GM18861 (cell line): ENCODE results near the gene KLHDC8A.
"Not testable (repeated sequence)": the region's sequence is repeated elsewhere in the genome, so short reads cannot be mapped to it uniquely, and the experiment has no call there.

ENCODE experiments used
- ATAC-seq: cut with Tn5 transposase; IDR thresholded peaks from one replicate; pipeline ENCODE4 v1.9.1; 2021; ENCODE audit not compliant: unreplicated experiment

The KLHDC8A gene, protein sequence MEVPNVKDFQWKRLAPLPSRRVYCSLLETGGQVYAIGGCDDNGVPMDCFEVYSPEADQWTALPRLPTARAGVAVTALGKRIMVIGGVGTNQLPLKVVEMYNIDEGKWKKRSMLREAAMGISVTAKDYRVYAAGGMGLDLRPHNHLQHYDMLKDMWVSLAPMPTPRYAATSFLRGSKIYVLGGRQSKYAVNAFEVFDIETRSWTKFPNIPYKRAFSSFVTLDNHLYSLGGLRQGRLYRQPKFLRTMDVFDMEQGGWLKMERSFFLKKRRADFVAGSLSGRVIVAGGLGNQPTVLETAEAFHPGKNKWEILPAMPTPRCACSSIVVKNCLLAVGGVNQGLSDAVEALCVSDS

DNA sequence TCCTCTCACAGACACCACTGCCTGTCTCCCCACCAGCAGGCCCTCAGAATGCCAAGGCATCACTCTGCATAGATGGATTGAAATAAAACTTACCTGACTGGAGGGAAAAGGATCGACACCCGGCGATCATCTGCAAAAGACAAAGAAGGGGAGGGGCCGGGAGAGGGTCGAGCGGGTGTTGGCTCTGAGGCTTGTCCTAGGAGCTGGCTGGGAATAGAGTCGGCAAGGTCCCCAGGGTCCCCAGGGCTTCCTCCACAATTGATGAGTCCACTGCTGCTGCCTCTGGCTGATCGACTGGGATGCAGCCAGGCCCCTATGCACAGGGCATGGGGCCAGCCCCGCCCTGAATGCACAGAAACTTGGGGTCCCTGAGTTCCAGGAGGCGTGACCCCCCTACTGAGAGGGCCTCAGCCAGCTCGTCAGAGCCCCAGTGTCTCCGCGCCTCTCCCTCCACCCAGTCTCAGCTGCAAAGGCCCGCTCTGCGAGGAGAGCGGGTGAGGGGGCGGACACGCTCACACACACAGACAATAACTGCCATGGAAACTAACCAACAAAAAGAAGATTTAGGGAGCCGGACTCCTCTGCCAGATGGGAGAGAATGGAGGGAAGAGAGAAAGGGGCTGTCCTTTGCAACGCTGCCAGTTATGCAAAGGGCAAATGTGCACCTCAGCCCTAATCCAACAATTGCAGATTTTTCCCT, at the start of gene KLHDC8A:
KLHDC8A (minus strand) TSS at position 483 of the 700 bp plus-strand sequence. CDS start 13,318 bp downstream, outside the sequence.
- ATAC-seq = no peak

DNA sequence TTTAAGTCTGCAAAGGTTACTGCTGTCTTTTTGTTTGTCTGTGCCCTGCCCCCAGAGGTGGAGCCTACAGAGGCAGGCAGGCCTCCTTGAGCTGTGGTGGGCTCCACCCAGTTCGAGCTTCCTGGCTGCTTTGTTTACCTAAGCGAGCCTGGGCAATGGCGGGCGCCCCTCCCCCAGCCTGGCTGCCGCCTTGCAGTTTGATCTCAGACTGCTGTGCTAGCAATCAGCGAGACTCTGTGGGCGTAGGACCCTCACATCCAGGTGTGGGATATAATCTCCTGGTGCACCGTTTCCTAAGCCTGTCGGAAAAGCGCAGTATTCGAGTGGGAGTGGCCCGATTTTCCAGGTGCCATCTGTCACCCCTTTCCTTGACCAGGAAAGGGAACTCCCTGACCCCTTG, 49.5 kb upstream of the KLHDC8A start:
- not testable (repeated sequence) for ATAC-seq

DNA sequence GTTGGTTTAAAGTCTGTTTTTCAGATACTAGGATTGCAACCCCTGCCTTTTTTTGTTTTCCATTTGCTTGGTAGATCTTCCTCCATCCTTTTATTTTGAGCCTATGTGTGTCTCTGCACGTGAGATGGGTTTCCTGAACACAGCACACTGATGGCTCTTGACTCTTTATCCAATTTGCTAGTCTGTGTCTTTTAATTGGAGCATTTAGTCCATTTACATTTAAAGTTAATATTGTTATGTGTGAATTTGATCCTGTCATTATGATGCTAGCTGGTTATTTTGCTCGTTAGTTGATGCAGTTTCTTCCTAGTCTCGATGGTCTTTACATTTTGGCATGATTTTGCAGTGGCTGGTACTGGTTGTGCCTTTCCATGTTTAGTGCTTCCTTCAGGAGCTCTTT, 47.8 kb upstream of the KLHDC8A start:
- ATAC-seq = not testable (repeated sequence)

DNA sequence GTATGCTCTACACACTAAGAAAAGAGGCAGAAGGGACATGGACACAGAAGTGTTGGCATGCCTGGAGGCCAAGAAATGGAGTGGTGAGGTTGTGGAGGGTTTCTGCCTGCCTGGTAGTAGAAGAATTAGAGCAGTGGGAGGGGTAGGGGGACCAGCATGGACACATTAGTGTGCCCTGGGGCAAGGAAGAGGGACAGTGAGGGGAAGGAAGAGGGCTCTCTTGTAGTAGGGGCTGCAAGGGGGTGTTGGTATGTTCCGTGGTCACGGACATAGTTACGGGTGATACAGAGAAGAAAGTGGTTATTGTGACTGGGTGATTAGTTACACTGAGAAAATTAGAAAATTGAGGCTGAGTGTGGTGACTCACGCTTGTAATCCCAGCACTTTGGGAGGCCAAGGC, 41.9 kb upstream of the KLHDC8A start:
- ATAC-seq = no peak

DNA sequence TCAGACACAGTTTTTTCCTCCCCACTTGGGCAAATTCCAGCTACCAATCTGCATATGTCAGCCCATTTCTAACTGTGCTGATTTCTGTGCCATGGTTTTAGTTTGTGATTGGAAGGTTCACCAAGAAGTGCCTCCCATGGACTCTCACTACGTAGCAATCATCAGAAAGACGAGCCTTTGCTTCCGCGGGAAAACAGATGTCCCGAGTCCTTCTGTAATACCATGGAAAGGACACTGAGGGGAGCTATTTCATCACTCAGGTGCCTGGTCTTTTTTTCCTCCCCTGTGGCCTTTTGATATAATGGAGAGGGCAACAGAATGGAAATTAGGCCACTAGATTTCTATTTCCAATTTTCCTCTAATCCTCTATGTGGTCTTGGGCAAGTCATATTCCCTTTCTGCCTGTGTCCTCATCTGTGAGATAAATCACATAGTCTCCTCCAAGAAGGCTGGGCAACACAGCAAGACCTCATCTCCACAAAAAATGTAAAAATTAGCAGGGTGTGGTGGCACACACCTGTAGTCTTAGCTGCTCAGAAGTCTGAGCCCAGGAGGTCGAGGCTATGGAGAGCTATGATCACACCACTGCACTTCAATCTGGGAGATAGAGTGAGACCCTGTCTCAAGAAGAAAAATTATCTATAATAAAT, 40.4 kb upstream of the KLHDC8A start:
- ATAC-seq = no peak

DNA sequence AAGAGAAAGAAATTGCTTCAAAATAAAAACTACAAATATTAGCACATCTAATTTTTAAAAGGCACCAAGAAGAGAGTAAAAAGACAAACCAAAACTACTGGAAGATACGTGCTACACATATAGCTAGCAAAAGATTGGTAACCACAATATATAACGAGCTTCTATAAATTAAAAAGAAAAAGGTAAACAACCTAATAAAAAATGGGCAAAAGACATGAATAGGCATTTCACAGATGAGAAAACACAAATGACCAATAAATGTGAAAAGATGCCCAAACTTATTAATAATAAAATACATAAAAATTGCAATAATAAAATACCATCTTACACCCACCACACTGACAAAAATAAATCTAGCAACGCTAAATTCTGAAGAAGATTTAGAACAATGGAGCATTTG, 38.9 kb upstream of the KLHDC8A start:
- no peak for ATAC-seq

DNA sequence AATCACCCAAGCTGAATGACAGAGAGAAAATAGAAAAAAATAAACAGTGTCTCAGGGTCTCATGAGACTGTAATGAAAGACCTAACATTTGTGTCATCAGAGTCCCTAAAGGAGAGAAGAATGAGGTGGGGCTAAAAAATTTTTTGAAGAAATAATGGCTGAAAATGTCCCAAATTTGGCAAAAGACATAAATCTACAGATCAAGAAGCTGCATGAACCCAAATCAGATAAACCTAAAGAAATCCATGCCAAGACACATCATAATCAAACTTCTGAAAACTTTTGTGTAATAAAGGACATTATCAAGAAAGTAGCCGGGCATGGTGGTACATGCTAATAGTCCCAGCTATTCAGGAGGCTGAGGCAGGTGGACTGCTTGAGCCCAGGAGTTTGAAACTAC, 35.9 kb upstream of the KLHDC8A start:
- no peak for ATAC-seq

DNA sequence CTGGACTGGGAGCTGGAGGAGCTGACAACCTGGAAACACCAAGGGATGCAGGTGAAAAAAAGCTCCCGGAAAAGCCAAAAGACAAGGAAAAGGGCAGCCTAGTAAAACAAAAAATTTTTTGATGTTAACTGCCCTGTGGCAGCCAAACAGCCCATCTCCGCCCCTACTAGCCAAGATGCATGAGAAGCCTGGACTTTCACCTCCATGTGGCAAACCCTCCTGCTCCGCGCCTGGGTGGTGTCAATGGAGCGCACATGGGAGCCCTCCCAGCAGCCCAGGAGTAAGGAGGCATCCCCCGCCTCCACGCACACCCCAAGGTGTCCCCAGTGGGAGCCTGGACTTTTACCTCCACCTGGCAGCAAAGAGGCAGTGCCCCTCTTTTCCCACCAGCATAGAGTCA, 34.7 kb upstream of the KLHDC8A start:
- no peak for ATAC-seq

DNA sequence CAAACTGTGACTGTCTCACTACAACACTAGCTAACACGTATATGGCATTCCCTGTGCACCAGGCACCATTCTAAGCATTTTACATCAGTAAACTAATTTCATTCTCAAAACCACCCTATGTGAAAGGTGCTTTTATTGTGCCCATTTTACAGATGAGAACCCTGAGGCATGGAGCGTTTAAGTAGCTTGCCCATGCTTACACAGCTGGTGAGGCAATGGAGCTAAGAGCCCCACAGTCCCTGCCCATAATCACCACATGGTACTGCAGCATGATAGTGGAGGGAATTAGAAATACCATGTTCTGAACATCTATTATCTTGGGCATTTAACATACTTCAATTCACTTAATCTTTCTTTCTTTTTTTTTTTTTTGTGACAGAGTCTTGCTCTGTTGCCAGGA, 31.1 kb upstream of the KLHDC8A start:
- ATAC-seq = no peak

DNA sequence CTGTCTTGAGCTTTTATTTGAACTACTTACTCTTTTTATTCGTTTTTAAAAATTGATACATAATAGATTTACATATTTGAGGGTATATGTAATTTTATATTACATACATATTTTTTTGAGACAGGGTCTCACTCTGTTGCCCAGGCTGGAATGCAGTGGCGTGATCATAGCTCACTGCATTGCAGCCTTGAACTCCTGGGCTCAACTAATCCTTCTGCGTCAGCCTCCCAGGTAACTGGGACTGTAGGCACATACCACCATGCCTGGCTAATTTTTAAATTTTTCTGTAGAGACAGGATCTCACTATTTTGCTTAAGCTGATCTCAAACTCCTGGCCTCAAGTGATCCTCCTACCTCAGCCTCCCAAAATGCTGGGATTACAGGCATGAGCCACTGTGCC, 26.3 kb upstream of the KLHDC8A start:
- not testable (repeated sequence) for ATAC-seq

DNA sequence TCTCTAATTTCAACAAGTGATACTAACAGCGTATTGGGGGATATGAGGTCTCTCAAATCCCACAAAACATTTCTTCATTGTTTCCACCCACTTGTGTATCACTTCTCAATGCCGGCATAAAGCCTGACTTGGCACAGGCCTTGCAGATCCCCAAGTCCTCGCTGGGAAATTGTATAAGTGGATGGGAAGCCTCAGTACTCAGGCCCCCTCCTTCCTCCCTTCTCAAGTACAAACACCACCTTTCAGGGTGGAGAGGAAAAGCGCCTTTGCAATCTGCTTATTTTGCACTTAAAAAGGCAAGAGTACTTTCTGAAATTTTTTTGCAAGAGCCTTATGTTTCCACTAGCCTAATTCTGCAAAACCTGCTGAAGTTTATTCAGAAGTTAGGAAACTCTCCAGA, 25.8 kb upstream of the KLHDC8A start:
- ATAC-seq = no peak

DNA sequence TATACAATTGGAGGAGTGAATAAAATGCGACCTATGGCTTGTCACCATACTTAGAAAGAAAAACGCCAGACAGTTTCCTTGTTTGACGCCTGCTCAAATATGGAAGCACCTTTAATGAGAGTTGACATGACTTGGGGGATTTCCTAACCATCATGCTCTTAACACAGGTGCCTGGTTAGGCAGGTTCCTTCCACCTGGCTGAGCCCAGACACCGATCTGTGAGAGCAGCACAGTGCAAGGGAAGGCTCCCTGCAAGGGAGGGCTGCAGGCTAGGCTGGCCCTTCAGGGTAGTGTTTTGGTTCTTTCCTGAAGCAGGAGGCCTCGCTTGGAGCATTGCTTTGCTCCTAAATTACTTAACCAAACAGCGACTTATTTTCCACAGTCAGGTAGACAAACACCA, 24.6 kb upstream of the KLHDC8A start:
- ATAC-seq = no peak

DNA sequence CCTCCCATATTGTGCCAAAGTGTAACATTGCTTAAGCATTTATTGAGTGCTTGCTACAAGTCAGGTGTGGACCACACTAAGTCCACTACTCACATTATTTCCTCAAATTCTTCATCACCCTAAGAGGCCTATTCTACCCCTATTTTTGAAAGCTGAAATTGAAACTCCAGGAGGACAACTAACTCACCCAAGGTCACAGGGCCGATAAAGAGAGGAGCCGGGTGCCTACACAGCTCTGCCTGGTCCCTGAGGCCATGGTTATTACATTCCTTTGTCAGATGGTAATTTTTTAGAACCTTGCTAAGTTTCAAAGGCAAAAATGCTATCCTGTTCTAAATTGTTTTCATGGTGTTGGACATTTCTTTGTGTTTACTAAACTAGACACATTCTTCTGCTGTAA, 24.2 kb upstream of the KLHDC8A start:
- no peak for ATAC-seq

DNA sequence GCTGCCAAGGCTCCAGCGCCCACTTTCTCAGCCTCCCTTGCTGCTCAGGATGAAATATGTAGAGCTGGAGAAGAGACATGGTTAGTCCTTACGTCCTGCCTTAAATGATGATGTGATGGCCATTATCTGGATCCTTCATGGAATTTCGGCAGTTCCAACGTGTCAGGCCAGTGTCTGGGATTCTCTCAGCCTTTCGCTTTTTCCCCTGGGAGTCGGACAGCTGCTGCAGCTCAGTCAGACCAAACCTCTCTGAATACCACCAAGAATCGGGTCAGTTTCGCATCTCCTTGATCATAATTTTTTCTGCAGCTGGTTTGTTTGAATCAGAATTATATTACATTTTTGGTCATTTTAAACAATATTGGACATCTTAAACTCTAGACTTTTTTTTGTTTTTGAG, 22.3 kb upstream of the KLHDC8A start:
- no peak for ATAC-seq

DNA sequence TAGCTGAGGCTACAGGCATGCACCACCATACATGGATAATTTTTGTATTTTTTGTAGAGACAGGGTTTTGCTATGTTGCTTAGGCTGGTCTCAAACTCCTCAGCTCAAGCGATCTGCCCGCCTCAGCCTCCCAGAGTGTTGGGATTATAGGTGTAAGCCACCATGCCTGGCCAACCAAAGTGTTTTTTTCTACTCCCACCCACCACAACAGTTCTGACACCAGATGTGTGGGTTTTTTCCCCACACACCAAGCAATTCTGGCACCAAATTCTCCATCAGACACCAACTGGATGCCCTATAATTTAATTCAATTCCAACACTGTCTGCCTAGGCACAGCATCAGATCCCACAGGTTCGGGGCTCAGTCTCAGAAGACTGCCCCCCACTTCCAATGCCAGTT, 20.6 kb upstream of the KLHDC8A start:
- ATAC-seq = no peak

DNA sequence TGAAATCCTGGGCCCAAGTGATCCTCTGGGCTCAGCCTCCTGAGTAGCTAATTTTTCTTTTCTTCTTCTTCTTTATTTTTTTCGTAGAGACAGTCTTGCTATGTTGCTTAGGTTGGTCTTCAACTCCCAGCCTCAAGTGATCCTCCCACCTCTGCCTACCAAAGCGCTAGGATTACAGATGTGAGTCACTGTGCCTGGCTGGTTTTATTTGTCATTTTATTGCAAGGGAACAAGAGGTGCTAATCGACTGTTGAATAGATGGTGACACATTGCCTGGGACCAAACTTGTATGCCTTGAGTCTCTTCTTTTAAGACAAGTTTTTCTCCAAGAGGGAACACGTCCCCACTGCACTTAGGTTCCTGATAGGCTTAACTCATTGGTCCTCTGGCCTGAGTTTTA, 20.0 kb upstream of the KLHDC8A start:
- ATAC-seq = no peak

DNA sequence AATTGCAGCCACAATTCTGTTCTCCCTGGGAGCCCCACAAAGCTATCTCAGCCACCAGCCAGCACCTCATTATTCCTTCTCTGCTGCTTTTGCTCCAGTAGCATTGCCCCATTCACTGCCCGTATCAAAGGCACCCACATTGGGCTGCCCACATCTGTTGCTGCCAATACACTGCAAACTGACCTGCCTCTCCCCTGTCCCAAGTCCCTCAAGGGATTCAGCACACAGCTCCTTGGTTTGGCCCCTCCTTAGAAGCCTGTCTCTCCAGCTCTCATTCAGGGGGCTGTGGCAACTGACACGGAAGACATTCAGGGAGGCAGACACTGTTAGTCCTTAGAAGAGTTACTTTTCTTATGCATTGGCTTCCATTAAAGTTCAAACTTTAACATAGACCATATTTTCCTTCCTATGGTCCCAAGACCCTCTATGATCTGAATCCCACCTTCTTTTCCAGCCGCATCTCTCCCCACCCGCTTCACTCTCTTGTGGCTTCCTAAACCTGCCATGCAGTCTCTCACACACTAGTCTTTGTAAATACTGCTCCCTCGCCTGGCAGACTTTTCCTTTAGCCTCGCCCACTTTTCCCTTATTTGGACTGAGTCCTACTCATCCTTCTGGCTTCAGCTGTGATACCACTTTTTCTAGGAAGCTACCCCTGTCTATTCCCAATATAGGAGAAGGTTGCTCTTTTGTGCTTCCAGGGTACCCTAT, 19.3 kb upstream of the KLHDC8A start:
- no peak for ATAC-seq

DNA sequence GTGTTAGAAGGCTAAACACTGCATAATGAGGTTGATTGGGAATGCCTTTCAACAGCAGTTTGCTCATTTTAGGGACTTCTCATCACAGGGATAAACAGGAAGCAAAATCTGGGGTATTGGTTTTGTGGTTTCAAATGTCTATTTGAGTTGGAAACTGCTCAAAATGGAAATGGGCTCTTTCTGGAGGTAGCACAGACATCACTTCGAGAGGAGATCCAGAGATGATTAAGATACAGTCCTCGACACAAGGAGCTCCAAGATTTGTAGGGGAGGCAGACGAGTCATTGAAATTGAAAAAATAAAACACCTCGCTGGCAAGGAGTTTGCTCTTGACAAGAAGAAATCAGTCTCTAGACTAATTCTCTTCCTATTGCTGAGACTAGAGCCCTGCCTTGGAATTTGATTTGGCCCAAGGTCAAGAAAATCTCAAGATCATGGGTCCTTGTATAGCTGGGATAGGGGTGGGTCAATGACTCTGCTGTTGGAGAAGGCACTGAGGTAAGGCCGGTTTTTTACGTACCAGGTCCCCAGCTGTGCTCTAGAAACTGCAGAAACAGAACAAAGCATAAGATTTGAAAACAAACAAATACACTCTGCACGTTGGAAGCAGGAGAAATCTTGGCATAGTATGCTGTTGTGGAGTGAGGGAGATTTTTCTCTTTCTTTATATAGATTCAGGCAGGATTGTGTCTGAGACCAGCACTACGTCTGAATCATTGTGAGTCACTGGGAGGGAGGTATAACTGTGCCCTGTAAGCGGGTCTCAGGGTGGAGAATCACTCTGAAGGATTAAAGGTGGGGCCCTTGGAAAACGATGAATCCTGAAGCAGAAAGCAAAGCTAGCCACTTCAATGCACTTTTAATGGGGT, 17.7 kb upstream of the KLHDC8A start:
- no peak for ATAC-seq

DNA sequence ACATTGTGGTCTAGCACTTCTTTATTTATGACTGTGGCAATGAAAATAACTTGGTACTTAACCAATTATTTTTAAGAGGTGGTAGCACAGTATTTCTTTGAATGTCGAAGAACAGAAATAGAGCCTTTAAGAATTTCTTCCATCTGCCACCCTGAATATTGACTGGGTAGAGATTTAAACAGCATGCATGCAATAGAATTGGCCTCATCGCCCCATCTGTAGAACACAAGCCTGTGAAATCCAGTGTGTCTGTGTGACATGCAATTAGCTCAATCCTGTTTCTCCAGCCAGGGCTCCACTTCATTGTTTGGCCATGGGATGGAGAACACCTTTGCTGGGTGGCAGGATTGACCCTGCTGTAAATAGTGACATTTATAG, 17.1 kb upstream of the KLHDC8A start:
- ATAC-seq = no peak

DNA sequence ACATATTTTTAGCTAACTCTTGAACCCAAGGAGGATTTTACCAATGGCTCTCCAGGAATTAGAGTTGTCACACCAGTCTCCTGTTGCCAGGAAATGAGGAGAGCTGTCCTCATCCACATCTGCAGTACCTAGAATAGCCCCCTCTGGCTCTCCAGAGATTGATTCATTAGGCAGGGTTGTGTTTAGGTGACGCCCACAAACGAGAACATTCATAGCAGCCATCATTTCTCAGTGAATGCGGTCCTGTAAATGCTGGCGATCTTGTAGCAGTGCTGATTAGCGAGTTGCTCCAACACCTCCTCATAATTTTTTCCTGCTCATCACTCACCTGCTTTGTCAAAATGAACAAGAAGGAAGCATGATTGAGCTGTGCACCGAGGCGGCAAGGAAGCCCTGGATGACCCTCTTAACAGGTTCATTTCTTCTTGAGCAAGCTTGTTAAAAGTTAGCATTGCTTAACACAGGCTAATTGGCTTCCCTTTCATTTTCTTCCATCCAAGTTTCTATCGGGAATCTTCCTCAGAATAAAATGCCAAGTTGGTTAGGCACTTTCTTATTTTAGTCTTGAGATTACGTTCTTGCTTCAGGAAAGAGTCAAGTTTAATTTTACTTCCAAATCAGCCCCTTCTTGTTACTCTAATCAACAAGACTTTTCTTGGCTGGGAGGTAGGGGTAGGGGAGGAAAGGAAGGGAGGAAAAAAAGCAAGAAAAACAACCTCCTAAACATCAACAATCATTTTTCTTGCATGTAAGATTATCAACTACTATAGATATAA, 16.5 kb upstream of the KLHDC8A start:
- ATAC-seq = no peak
